GM10266 (cell line): Measurements from ENCODE around the gene CCNL2.

Experiments used
- DNase-seq: peaks from one replicate; pipeline ENCODE4 v3.0.0; 2012; ENCODE audit errors: extremely low spot score
- TF ChIP-seq, protein P1 (sequence below): IDR thresholded peaks from 2 replicates; pipeline ENCODE4 v1.5.1; 2012; ENCODE audit warnings: mild to moderate bottlenecking, low read depth; ENCODE audit not compliant: control insufficient read depth, insufficient read depth; ENCODE audit errors: missing control alignments

Gene CCNL2

DNA sequence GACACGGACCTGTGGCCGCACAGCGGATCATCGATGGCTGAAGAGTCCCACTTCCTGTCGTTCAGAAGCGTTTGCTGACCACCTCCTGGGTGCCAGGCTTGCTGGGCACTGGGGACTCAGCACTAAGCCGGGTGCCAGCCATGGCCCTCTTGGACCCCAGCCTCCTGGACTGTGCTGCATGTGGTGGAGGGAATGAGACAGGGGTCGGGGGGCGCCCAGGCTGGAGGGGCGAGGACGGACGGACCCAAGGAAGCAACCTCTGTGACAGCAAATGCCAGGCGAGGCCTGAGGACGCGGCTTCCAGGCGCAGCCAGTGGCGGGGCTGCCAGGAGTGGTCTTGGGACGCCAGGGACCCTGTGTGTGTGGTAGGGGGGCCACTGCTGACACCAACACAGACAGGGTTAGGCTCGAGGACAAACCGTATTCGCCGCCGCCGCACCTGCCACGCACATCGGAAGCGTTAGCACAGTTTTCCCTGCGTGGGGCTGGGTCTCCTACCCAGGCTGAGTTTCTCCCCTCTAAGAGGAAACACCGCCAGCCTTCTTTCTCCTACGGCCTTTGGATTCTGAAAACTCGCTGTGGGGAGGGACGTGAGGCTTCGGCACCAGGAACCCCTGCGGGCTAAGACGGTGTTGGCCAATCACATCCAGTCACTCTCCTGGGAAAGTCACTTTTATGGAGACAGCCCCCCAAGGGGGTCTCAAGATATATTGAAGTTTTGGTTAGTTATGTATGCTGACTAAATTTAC lies 37.7 kb downstream of the CCNL2 start:
- DNase-seq, result no peak
- TF ChIP-seq, protein P1, sequence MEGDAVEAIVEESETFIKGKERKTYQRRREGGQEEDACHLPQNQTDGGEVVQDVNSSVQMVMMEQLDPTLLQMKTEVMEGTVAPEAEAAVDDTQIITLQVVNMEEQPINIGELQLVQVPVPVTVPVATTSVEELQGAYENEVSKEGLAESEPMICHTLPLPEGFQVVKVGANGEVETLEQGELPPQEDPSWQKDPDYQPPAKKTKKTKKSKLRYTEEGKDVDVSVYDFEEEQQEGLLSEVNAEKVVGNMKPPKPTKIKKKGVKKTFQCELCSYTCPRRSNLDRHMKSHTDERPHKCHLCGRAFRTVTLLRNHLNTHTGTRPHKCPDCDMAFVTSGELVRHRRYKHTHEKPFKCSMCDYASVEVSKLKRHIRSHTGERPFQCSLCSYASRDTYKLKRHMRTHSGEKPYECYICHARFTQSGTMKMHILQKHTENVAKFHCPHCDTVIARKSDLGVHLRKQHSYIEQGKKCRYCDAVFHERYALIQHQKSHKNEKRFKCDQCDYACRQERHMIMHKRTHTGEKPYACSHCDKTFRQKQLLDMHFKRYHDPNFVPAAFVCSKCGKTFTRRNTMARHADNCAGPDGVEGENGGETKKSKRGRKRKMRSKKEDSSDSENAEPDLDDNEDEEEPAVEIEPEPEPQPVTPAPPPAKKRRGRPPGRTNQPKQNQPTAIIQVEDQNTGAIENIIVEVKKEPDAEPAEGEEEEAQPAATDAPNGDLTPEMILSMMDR, result no peak

DNA sequence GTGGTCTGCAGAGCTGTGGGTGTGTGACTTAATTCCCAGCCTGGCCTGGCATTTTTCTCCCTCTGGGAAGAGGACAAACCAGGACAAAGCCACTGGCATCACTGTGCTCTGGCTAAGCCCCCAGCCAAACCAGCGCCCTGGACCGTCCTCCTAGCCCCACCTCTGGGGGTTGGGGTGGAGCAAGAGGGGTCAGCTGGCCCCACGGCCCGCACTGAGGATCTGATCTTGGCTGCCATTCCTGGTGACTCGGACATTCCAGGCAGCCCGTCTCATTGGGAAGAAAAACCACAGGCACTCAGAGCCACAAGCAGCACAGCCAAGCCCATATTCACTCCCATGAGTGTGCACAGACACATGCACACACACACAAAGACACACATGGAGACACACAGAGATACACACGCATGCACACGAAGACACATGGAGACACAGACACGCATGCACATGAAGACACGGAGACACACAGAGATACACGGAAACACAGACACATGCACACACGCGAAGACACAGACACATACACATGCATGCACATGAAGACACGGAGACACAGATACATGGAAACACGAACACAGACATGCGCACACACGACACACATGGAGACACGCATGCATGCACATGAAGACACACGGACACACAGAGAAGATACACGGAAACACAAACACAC lies 38.5 kb downstream of the CCNL2 start:
- no peak for DNase-seq
- TF ChIP-seq, protein P1, result no peak

DNA sequence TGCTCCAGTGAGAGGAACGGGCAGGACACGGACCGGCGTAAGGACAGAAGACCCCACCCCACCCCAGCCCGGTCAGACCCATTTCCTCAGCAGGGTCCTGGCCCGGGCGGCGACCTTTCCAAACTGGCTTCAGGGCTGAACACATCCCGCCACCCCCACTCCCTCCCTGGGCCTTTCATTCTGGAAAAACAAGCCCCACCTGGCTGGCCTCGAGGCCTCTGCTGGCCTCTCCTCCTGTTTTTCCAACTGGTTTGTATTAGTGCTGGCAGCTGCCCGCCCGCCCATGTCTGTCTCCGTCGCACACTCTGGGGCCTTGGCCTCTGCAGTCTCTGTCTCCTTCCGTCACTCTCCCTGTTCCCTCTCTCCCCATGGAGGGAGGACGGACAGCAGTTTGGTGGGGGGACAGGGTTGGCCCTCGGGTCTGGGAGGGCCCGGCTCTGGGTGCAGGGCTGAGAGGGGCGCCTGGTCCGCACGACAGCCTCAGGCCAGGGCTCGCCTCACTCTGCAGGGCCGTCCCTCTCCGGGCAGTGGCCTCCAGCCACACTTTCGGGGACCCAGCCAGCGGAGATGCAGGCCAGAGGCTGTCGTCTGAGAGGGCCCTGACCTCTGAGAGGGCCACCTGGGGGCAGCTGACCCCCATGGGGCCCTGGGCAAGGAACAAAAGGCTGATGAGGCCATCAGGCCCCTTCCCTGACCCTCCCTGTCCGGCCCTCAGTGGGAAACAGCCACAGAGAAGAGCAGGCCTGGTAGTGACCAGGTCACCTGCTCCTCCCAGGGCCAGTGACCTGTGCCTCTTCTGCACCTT lies 39.3 kb downstream of the CCNL2 start:
- DNase-seq, result no peak
- TF ChIP-seq, protein P1, result no peak

DNA sequence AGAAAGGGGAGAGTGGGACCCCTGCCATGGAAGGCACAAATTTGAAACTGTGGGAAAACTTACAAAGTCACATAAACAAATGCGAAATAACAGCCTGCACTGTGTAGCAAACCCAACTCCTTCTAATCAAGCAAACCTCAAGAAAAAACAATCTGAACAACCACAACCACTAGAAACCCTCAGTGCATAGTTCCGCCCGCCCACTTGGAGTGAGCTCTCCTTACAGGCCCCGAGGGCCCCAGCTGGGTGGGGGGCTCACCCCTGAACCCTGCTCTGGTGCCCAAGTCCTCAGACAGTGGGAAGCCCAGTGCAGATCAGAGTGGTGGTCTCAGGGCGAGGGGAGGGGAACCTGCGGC lies 39.8 kb downstream of the CCNL2 start:
- TF ChIP-seq, protein P1, result no peak
- DNase-seq, result no peak

DNA sequence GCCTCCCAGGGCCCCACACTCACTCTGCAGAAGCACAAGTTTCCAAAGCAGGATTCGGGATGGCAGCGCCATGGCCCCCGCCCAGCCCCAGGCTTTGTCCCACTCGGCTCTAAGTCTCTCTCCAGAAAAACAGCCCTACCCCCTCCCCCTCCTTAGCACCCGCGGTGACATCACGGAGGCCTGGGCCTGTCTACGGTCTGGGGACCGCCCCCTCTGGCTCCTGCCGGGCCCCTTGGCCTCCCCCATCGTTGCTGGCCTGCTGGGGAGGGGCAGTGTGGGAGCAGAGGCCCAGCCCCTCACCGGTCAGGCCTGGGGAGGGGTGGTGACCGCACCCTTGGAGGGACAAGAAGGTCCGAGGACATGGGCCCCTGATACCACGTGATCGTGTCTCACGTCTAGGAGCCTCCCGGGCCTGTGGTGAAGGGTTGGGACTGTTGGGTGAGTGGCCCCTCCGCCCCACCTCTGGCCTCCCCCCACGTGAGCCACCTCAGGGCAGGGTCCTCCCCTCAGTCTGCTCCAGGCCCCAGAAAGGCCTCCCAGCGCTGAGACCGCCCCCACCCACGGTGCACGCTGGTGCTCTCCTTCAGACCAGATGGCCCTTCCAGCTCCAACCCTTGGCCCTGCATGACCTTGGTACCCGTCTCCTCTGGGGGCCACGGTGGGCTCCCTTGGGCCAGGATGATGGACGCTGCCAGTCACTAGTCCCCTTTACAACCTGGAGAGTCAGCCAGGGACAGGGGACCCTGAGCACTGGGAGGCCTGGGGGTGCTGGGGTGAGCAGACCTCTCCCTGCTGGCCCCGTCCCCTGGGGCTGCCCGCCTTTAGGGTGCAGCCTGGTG lies 40.5 kb downstream of the CCNL2 start, which contains the start of gene MXRA8:
TSS of gene MXRA8 (minus strand) at position 123 of the 839 bp plus-strand sequence. CDS start at position 72, 51 bp downstream.
- DNase-seq, result no peak
- TF ChIP-seq, protein P1, result no peak

DNA sequence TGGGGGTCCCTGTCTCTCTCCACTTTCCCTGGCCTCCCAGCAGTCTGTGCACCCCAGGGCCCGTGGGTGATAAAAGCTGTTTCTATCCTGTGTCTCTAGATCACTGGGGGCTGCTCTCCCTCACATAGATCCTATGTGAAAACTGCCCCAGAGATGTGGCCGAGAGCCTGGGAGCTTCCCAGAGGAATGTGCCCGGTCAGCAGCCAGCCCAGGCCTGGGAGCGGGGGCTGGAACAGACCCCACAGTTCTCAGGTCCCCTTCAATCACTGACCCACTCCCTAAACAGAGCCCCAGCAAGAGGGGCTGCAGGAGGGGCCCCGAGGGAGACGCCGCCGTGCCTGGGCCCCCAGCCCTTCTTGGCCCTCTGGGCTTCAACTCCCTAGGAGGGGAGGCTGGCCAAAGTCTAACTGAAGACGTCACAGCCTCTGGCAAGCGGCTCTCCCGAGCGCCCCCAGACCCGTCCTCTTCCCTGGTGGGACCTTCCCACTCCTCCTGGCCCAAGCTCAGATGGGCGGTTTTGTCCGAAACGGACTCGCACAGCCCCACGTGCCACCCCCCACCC lies 41.2 kb downstream of the CCNL2 start:
- TF ChIP-seq, protein P1, result no peak
- no peak for DNase-seq
